Mucosa of descending colon (tissue), 3 donors: ENCODE measurements around the gene SSBP3. TPM values are rescaled to one million over a fixed set of nuclear protein-coding genes. Genes with fewer than 3 reads are reported as not detected.

ENCODE experiments used
- ATAC-seq: fragments of 200-7000 bp; cut with Tn5 transposase; one replicate; pipeline ENCODE4 v1.9.1; 2020; ENCODE audit warnings: mild to moderate bottlenecking, moderate library complexity
- DNase-seq, 3 donors: peaks; one replicate each; pipeline ENCODE4 v3.0.0-alpha.2; 2020
- H3K36me3 ChIP-seq: fragments of 200-600 bp; one replicate; pipeline ENCODE4 v1.8.0; 2021; ENCODE audit warnings: low read depth, mild to moderate bottlenecking
- H3K4me1 ChIP-seq: fragments of 200-600 bp; one replicate; pipeline ENCODE4 v1.8.0; 2021; ENCODE audit warnings: low read depth, mild to moderate bottlenecking
- H3K4me3 ChIP-seq: fragments of 200-600 bp; one replicate; pipeline ENCODE4 v1.8.0; 2021; ENCODE audit warnings: mild to moderate bottlenecking
- H3K9me3 ChIP-seq: fragments of 200-600 bp; one replicate; pipeline ENCODE4 v1.8.0; 2021; ENCODE audit warnings: mild to moderate bottlenecking
- intact Hi-C, 2 donors: fragments of 100-400 bp; cut with DNase I in 1 of 2; cut with micrococcal nuclease in 1 of 2; formaldehyde crosslinking; loops; one replicate each; pipeline versions ENCODE4 v1.11.0 to v1.11.1; 2022; cut with DNase I, micrococcal nuclease
- total RNA-seq, 3 donors: library from RNA; stranded (reverse); fragmentation: NEBNext Ultra II Directional in 2 of 3; extraction: Animal tissue kit (Norgen Biotek cat#: 25700) in 2 of 3; gene quantifications; one replicate each; pipeline versions ENCODE4 v1.2.1 to v1.2.4, GENCODE V29; 2021 to 2023
- TF ChIP-seq, protein P1 (sequence below): fragments of 200-600 bp; IDR thresholded peaks from one replicate; pipeline ENCODE4 v1.8.0; 2022; ENCODE audit warnings: antibody characterized with exemption, mild to moderate bottlenecking
- donor health status: DM: no; HTN: no; CAD: no; lungs with moderate emphysema.
- donor health status: DM: no; HTN: no; CAD: no.
- donor health status: DM: no; HTN: yes; CAD: no.

SSBP3 gene
- total RNA-seq, 3 donors from 2014 or later, result 77.8 to 85.1 (median 82.0) TPM

DNA sequence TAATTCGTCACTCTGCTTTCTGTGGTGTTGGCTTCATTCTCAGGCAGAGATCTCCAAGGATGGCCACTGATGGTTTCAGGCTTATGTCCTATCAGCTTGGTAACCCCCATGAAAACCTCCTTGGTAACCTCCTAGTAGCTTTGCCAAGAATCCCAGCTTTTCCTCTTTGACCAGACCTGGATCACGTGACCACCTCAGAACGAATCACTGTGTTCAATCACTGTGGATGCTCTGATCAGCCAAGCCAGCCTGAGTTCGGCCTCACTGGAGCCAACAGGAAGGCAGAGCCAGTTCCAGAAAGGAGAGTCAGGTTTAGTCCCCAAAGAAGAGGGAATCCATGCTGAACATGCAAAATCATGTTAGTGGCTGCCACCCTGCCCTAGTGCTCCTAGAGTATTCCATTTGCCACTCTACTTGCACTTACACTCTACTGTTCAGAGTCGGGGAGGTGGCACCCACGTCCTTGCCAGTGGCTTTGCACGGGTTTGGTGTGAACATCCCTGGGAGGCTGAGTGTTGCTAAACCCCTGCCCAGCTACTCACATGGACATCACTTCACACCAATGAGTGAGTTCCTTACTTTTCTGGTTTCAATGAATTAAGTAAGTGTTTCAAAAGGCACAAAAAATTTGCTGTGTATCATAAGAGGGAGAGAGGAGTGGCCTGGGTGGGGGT lies 33.5 kb upstream of the SSBP3 start:
- DNase-seq (no peak), ATAC-seq (no peak)
- Histone ChIP-seq H3K36me3 (no peaks in the 10 kb centered on the region), H3K4me1 (no peaks in the 10 kb centered on the region), H3K4me3 (no peak overlapping the region), H3K9me3 (no peaks in the 10 kb centered on the region)
- TF ChIP-seq, protein P1, sequence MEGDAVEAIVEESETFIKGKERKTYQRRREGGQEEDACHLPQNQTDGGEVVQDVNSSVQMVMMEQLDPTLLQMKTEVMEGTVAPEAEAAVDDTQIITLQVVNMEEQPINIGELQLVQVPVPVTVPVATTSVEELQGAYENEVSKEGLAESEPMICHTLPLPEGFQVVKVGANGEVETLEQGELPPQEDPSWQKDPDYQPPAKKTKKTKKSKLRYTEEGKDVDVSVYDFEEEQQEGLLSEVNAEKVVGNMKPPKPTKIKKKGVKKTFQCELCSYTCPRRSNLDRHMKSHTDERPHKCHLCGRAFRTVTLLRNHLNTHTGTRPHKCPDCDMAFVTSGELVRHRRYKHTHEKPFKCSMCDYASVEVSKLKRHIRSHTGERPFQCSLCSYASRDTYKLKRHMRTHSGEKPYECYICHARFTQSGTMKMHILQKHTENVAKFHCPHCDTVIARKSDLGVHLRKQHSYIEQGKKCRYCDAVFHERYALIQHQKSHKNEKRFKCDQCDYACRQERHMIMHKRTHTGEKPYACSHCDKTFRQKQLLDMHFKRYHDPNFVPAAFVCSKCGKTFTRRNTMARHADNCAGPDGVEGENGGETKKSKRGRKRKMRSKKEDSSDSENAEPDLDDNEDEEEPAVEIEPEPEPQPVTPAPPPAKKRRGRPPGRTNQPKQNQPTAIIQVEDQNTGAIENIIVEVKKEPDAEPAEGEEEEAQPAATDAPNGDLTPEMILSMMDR, result no peak
- intact Hi-C loops, result no loop called here

- H3K4me3 ChIP-seq, result no peak overlapping the region
- intact Hi-C loops, result no loop called here
- TF ChIP-seq, protein P1, result no peak
- DNase-seq (no peak), ATAC-seq (no peak)
- no peaks in the 10 kb centered on the region for H3K4me1 ChIP-seq
- no peaks in the 10 kb centered on the region for H3K36me3 ChIP-seq
- H3K9me3 ChIP-seq, result no peaks in the 10 kb centered on the region
Observed at GRCh38 chr1:54437783-54438182, 31.6 kb upstream of the SSBP3 start.

DNA sequence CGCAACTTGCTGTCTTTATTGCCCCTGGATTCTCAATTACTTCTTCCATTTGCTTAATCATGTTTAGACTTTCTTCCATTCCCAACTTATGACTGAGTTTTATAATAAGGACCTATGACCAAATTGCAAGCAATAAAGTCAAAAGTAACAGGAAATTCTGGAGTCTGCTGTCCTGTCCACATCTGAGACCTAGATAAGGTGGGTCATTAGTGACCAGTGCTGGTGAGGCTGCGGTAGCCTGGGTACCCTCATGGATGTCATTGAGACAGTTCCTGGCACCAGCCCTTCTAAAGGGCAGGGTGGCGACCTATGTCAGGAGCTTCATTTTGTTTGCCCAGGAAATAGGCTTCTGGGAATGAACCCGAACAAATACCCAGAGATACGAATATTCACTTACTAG lies 30.6 kb upstream of the SSBP3 start:
- no peaks in the 10 kb centered on the region for H3K4me1 ChIP-seq
- no peak for DNase-seq
- H3K4me3 ChIP-seq, result no peak overlapping the region
- TF ChIP-seq, protein P1, result no peak
- no peaks in the 10 kb centered on the region for H3K36me3 ChIP-seq
- intact Hi-C loops, result no loop called here
- H3K9me3 ChIP-seq, result no peaks in the 10 kb centered on the region
- peak; percentile 92 for ATAC-seq

DNA sequence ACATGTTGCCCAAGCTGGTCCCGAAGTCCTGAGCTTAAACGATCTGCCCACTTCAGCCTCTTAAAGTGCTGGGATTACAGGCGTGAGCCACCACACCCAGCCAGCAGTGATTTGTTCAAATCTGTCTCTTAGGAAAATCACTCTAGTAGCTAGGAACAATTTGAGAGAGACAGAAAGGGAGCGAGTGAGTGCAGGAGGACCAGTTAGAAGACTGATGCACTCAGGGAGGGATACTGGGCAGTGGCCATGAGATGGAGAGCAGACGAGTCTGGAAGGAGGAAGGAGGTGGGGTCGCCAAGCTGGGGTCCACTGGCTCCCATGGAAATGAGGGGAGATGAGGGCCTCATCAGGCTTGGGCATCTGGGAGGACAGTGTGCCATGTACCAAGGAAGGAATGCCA lies 23.6 kb upstream of the SSBP3 start:
- DNase-seq (no peak), ATAC-seq (no peak)
- Histone ChIP-seq H3K4me1 (peaks cover 2% of the 10 kb centered on the region), H3K36me3 (no peaks in the 10 kb centered on the region), H3K4me3 (no peak overlapping the region), H3K9me3 (no peaks in the 10 kb centered on the region)
- TF ChIP-seq, protein P1, result no peak
- intact Hi-C loops, result no loop called here

GRCh38 chr1:54428837-54429518 lies 22.8 kb upstream of the SSBP3 start:
- Histone ChIP-seq H3K4me1 (peaks cover 4% of the 10 kb centered on the region), H3K36me3 (no peaks in the 10 kb centered on the region), H3K4me3 (no peak overlapping the region), H3K9me3 (no peaks in the 10 kb centered on the region)
- TF ChIP-seq, protein P1, result no peak
- intact Hi-C loops, result no loop called here
- ATAC-seq (no peak), DNase-seq (no peak)
